ENCODE results near the gene SHC3.

Gene SHC3

DNA sequence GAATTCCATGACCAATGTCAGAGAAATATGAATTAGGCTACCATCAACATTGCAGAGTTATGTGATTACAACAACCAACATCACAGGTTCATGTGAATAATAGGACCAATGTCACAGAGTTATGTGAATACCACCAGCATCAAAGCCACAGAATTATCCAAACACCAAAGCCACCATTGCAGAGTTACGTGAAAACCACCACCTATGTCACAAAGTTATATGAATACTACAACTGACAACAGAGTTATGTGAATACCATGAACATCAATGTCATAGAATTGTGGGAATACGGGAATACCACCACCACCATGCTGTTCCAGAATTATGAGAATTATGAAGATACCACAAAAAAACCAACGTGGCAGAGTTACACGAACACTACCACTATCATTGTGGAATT is 64.8 kb downstream of the SHC3 start:
- intact Hi-C loops (cut with DNase I; ENCODE audit: low total_unique reads) = no loop called here
- no peak for DNase-seq
- no peaks in the 10 kb centered on the region for H3K36me3 ChIP-seq
- H3K27me3 ChIP-seq = no peaks in the 10 kb centered on the region
- no peaks in the 10 kb centered on the region for H3K4me1 ChIP-seq
- no peaks in the 10 kb centered on the region for H3K9me3 ChIP-seq
- H3K4me3 ChIP-seq = no peak overlapping the region
- TF ChIP-seq, protein P1, sequence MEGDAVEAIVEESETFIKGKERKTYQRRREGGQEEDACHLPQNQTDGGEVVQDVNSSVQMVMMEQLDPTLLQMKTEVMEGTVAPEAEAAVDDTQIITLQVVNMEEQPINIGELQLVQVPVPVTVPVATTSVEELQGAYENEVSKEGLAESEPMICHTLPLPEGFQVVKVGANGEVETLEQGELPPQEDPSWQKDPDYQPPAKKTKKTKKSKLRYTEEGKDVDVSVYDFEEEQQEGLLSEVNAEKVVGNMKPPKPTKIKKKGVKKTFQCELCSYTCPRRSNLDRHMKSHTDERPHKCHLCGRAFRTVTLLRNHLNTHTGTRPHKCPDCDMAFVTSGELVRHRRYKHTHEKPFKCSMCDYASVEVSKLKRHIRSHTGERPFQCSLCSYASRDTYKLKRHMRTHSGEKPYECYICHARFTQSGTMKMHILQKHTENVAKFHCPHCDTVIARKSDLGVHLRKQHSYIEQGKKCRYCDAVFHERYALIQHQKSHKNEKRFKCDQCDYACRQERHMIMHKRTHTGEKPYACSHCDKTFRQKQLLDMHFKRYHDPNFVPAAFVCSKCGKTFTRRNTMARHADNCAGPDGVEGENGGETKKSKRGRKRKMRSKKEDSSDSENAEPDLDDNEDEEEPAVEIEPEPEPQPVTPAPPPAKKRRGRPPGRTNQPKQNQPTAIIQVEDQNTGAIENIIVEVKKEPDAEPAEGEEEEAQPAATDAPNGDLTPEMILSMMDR (IDR thresholded peaks at IDR 0.05) = no peak
- H3K27ac ChIP-seq = no peak overlapping the region

DNA sequence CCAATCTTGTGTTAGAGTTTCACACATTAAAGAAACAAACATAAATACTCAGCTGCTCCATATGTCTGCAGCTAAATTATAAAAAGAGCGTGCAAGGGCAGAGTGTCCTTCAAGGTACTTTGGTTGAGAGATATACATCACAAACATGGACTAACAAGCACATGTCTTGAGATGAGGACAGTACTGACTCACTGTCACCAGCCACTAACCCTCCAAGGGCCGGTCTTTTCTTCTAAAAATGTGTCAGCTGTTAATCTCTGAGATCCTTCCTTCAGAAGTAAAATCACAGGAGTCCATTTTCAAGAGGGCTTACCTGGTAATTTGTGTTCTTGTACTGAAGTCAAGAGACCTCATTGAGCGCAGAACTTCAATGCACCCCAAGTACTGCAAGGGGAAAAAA is 66.4 kb downstream of the SHC3 start:
- no peak overlapping the region for H3K27ac ChIP-seq
- DNase-seq = no peak
- no peaks in the 10 kb centered on the region for H3K9me3 ChIP-seq
- intact Hi-C loops (cut with DNase I; ENCODE audit: low total_unique reads) = no loop called here
- H3K27me3 ChIP-seq = no peaks in the 10 kb centered on the region
- no peak overlapping the region for H3K4me3 ChIP-seq
- no peaks in the 10 kb centered on the region for H3K36me3 ChIP-seq
- no peaks in the 10 kb centered on the region for H3K4me1 ChIP-seq
- TF ChIP-seq, protein P1 (IDR thresholded peaks at IDR 0.05) = no peak

DNA sequence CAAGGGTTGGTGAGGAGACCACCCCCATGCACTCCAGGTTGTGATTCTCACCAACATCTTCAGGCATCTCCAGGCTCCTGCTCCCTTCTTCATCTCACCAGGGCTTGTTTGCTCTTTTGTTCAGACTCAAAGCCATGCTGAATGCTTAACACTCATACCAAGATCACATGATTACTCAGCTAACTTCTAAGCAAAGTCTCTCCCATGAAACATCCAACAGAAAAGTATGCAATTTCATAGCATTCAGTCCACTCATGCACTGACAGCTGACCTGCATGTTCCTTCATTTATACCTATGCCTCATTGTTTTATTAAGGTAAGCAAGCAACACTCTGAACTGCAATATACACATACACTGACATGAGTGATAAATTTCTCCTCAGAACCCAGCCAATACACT is 69.0 kb downstream of the SHC3 start:
- H3K27me3 ChIP-seq = no peaks in the 10 kb centered on the region
- intact Hi-C loops (cut with DNase I; ENCODE audit: low total_unique reads) = no loop called here
- H3K36me3 ChIP-seq = no peaks in the 10 kb centered on the region
- TF ChIP-seq, protein P1 (IDR thresholded peaks at IDR 0.05) = no peak
- H3K4me3 ChIP-seq = no peak overlapping the region
- H3K4me1 ChIP-seq = no peaks in the 10 kb centered on the region
- H3K27ac ChIP-seq = no peak overlapping the region
- no peak for DNase-seq
- no peaks in the 10 kb centered on the region for H3K9me3 ChIP-seq

DNA sequence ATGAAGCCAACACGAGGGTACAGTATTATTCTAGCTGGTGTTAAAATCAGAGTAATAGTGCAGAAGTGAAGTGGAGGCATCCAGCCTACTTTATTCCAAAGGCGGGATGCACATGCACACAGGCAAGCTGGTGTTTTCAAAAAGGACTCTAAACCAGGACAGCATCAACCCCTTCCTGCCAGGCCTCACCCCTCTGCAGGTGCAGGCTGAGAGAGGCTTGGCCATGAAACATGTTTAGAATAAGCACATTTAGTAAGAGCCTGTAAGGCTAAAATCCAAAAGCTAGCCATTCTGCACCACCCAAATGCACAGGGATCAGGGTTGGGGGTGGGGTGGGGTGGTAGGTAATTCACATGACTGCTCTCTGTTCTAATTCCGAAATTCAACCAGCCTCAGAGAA is 71.2 kb downstream of the SHC3 start:
- Histone ChIP-seq H3K27ac (no peak overlapping the region), H3K27me3 (no peaks in the 10 kb centered on the region), H3K4me3 (no peak overlapping the region), H3K36me3 (no peaks in the 10 kb centered on the region), H3K9me3 (no peaks in the 10 kb centered on the region), H3K4me1 (no peaks in the 10 kb centered on the region)
- TF ChIP-seq, protein P1 (IDR thresholded peaks at IDR 0.05) = no peak
- no peak for DNase-seq
- intact Hi-C loops (cut with DNase I; ENCODE audit: low total_unique reads) = no loop called here

DNA sequence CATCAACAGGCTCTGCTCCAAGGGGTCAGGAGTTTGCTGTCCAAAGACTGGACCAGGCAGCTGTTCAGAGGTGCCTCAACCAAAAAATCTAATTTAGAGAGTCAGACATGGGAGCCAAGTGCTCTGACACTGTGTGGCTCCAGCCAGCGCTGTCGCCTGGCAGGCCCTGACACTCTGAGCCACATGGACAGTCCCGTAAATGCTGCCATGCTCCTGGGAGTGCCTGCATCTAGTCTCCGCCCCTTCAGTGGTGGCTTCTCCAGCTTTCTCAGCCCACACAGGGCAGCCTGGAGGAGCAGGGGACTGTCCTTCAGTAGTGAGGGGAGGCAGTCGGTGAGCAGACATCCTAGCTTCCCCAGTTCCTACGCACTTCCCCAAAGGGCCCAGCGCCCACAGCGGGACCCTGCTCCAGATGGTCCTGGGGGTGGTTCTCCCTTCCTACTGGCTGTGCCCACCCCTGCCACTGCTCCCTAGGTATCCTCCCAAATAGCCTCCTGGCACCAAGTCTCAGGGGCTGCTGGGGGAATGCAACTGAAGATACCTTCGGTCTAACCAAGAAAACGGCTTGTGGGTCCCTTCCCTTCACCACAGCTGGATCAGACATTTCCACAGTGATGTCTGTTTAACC is 72.3 kb downstream of the SHC3 start:
- intact Hi-C loops (cut with DNase I; ENCODE audit: low total_unique reads) = no loop called here
- Histone ChIP-seq H3K9me3 (no peaks in the 10 kb centered on the region), H3K4me3 (no peak overlapping the region), H3K27me3 (no peaks in the 10 kb centered on the region), H3K27ac (no peak overlapping the region), H3K4me1 (no peaks in the 10 kb centered on the region), H3K36me3 (no peaks in the 10 kb centered on the region)
- TF ChIP-seq, protein P1 (IDR thresholded peaks at IDR 0.05) = no peak
- DNase-seq = no peak

DNA sequence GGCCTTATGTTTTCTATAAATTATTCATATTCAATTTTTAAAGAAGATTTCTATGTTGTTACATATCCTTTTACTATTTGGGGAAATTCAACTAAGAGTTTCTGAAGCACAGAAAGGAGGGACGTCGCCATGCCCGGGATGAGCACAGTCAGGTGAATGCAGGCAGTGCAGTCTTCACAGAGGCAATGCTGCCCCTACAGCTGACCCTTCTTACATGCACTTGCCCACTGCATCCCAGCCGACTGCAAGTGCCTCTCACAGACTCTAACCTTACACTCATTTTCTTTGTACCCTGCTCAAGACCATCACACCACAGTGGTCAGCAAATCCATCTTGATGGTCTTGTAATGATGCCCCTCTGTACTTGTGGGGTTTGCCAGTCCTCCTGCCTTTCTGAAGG is 73.8 kb downstream of the SHC3 start:
- no peak for DNase-seq
- H3K9me3 ChIP-seq = no peaks in the 10 kb centered on the region
- no peaks in the 10 kb centered on the region for H3K4me1 ChIP-seq
- no peaks in the 10 kb centered on the region for H3K27me3 ChIP-seq
- intact Hi-C loops (cut with DNase I; ENCODE audit: low total_unique reads) = no loop called here
- no peaks in the 10 kb centered on the region for H3K36me3 ChIP-seq
- H3K27ac ChIP-seq = no peak overlapping the region
- TF ChIP-seq, protein P1 (IDR thresholded peaks at IDR 0.05) = no peak
- H3K4me3 ChIP-seq = no peak overlapping the region

Data from tibial artery (tissue), 4 donors.